Nephron (organoid): Measurements from ENCODE around the gene ENTPD2.
A peak's percentile ranks its signal among the peaks of the same experiment; 100 is the strongest.

ENCODE experiments used
- H3K27ac Mint-ChIP-seq, 3 experiments: 2 replicates each; pipeline ENCODE4 v1.8.0; 2020; ENCODE audit warnings: mixed read lengths in 3 of 3, mild to moderate bottlenecking in 2 of 3, moderate library complexity in 1 of 3
- H3K27me3 Mint-ChIP-seq: 2 replicates; pipeline ENCODE4 v1.8.0; 2021; ENCODE audit warnings: low read depth, mild to moderate bottlenecking, moderate library complexity, mixed read lengths
- H3K36me3 Mint-ChIP-seq: 2 replicates; pipeline ENCODE4 v1.8.0; 2020; ENCODE audit warnings: low read depth, mixed read lengths
- H3K4me1 Mint-ChIP-seq: 2 replicates; pipeline ENCODE4 v1.8.0; 2020; ENCODE audit warnings: mixed read lengths
- H3K4me3 Mint-ChIP-seq, 3 experiments: 2 replicates each; pipeline ENCODE4 v1.8.0; 2020; ENCODE audit warnings: mild to moderate bottlenecking in 3 of 3, mixed read lengths in 3 of 3, moderate library complexity in 2 of 3
- H3K9me3 Mint-ChIP-seq: 2 replicates; pipeline ENCODE4 v1.8.0; 2020; ENCODE audit warnings: mixed read lengths
- CTCF ChIP-seq, 3 experiments: fragments of 200-600 bp; sonication (generic); IDR thresholded peaks; one replicate each; pipeline ENCODE4 v1.5.0; 2021; ENCODE audit warnings: antibody characterized with exemption in 3 of 3; ENCODE audit not compliant: unreplicated experiment in 3 of 3

ENTPD2 gene

GRCh38 chr9:137095664-137096517, 42.0 kb upstream of the ENTPD2 start:
- no peak for TF ChIP-seq CTCF (IDR thresholded peaks at IDR 0.05; ENCODE audit: unreplicated experiment in 3 of 3)
- Mint-ChIP-seq H3K36me3 (peaks cover 28% of the 10 kb centered on the region), H3K4me3 (no peak overlapping the region), H3K9me3 (no peaks in the 10 kb centered on the region), H3K27ac (no peak overlapping the region), H3K4me1 (no peaks in the 10 kb centered on the region), H3K27me3 (no peaks in the 10 kb centered on the region)

- H3K27me3 Mint-ChIP-seq, result peaks cover 7% of the 10 kb centered on the region
- H3K27ac Mint-ChIP-seq, result no peak overlapping the region
- H3K4me1 Mint-ChIP-seq, result peaks cover 26% of the 10 kb centered on the region
- H3K9me3 Mint-ChIP-seq, result no peaks in the 10 kb centered on the region
- TF ChIP-seq CTCF (IDR thresholded peaks at IDR 0.05; ENCODE audit: unreplicated experiment in 3 of 3), result no peak
- H3K36me3 Mint-ChIP-seq, result peaks cover 25% of the 10 kb centered on the region
- peak overlapping the region in 2 of 3 experiments; percentile 38 to 47 for H3K4me3 Mint-ChIP-seq
Measured at GRCh38 chr9:137089232-137089947, 35.5 kb upstream of the ENTPD2 start.

- H3K36me3 Mint-ChIP-seq, result peaks cover 21% of the 10 kb centered on the region
- peak overlapping the region; percentile 89 to 94 (median 91) for H3K4me3 Mint-ChIP-seq
- H3K27ac Mint-ChIP-seq, result peak overlapping the region; percentile 5 to 89 (median 79)
- no peak for TF ChIP-seq CTCF (IDR thresholded peaks at IDR 0.05; ENCODE audit: unreplicated experiment in 3 of 3)
- no peaks in the 10 kb centered on the region for H3K9me3 Mint-ChIP-seq
- peaks cover 13% of the 10 kb centered on the region for H3K27me3 Mint-ChIP-seq
- H3K4me1 Mint-ChIP-seq, result peaks cover 26% of the 10 kb centered on the region
Measured at GRCh38 chr9:137088121-137088520, 34.3 kb upstream of the ENTPD2 start.

GRCh38 chr9:137087409-137087925, 33.6 kb upstream of the ENTPD2 start:
- Mint-ChIP-seq H3K4me3 (peak overlapping the region; percentile 89 to 94 (median 91)), H3K4me1 (peaks cover 26% of the 10 kb centered on the region), H3K36me3 (peaks cover 15% of the 10 kb centered on the region), H3K9me3 (no peaks in the 10 kb centered on the region), H3K27me3 (peaks cover 14% of the 10 kb centered on the region), H3K27ac (peak overlapping the region; percentile 5 to 89 (median 79))
- no peak for TF ChIP-seq CTCF (IDR thresholded peaks at IDR 0.05; ENCODE audit: unreplicated experiment in 3 of 3)

GRCh38 chr9:137086531-137087408, 32.9 kb upstream of the ENTPD2 start, which contains the start of gene MAN1B1:
Gene MAN1B1 (plus strand): TSS chr9:137086985. CDS start chr9:137087000, 15 bp downstream.
- Mint-ChIP-seq H3K4me3 (peak within 1 kb of the TSS; percentile 89 to 94 (median 93)), H3K4me1 (peaks cover 26% of the 10 kb centered on the region), H3K9me3 (no peaks in the 10 kb centered on the region), H3K27ac (peak within 1 kb of the TSS; percentile 74 to 93 (median 89)), H3K36me3 (peaks cover 13% of the 10 kb centered on the region), H3K27me3 (peaks cover 19% of the 10 kb centered on the region)
- no peak for TF ChIP-seq CTCF (IDR thresholded peaks at IDR 0.05; ENCODE audit: unreplicated experiment in 3 of 3)
